GM12878 (cell line): ENCODE data around the gene C17orf114.

Source experiments
- DPF2 ChIP-seq: fragments of 450-650 bp; IDR thresholded peaks from 2 replicates; pipeline ENCODE4 v1.6.1; 2017; ENCODE audit warnings: mild to moderate bottlenecking
- IKZF1 ChIP-seq: fragments of 450-650 bp; conservative IDR thresholded peaks from 2 replicates; pipeline ENCODE4 v1.6.1; 2017; ENCODE audit warnings: antibody characterized with exemption, mild to moderate bottlenecking
- KLF5 ChIP-seq: fragments of 450-650 bp; IDR thresholded peaks from 2 replicates; pipeline ENCODE4 v1.6.1; 2014; ENCODE audit warnings: mild to moderate bottlenecking; ENCODE audit not compliant: partially characterized antibody
- PRDM15 ChIP-seq: fragments of 450-650 bp; formaldehyde crosslinking; IDR thresholded peaks from 2 replicates; pipeline ENCODE4 v1.4.0; 2020; ENCODE audit warnings: mild to moderate bottlenecking, moderate library complexity
- RB1 ChIP-seq: fragments of 450-650 bp; formaldehyde crosslinking; IDR thresholded peaks from 2 replicates; pipeline ENCODE4 v1.6.1; 2017; ENCODE audit warnings: mild to moderate bottlenecking, borderline replicate concordance
- TCF3 ChIP-seq: IDR thresholded peaks from 2 replicates; pipeline ENCODE4 v1.6.1; 2012; ENCODE audit warnings: low read depth, mild to moderate bottlenecking, low read length, borderline replicate concordance; ENCODE audit not compliant: insufficient read depth
- ZBTB11 ChIP-seq: fragments of 450-650 bp; formaldehyde crosslinking; IDR thresholded peaks from 2 replicates; pipeline ENCODE4 v1.5.0; 2022; ENCODE audit warnings: mild to moderate bottlenecking, missing genetic modification characterization
- ZBTB4 ChIP-seq: fragments of 450-650 bp; formaldehyde crosslinking; IDR thresholded peaks from 2 replicates; pipeline ENCODE4 v1.4.0; 2022; ENCODE audit warnings: mild to moderate bottlenecking, moderate library complexity
- ZNF217 ChIP-seq: fragments of 450-650 bp; IDR thresholded peaks from 2 replicates; pipeline ENCODE4 v1.6.1; 2017; ENCODE audit warnings: antibody characterized with exemption, mild to moderate bottlenecking

The C17orf114 gene

GRCh38 chr17:4789951-4790704 is 12.0 kb downstream of the C17orf114 start (continued):
- TF ChIP-seq ZBTB11 (CRISPR knock-in tag) (no peak), IKZF1 (peak; percentile 97), DPF2 (peak; percentile 91), RB1 (peak; percentile 88; the same call in 1 of the 2 replicates), ZNF217 (peak; percentile 87), TCF3 (peak; percentile 63; the same call in 1 of the 2 replicates), KLF5 (peak; percentile 83), ZBTB4 (CRISPR knock-in tag) (no peak), PRDM15 (CRISPR knock-in tag) (no peak)
